ENCODE measurements around the gene SAMD7. TPM values are rescaled to one million over a fixed set of nuclear protein-coding genes. Genes with fewer than 3 reads are reported as not detected.

SAMD7 gene
- total and polyA plus RNA-seq, 9 of the 15 experiments (the other 6 are each of a cell fraction or from before 2014, with no cell fraction given), result not detected

GRCh38 chr3:169891886-169892285, 19.5 kb upstream of the SAMD7 start (continued):
- TF ChIP-seq RBM22 (IDR thresholded peaks at IDR 0.05; ENCODE audit: low read depth, low read length, poor library complexity, severe bottlenecking) (no peak), MTA1 (IDR thresholded peaks at IDR 0.05; ENCODE audit: borderline replicate concordance) (no peak), NCOA4 (IDR thresholded peaks at IDR 0.05; ENCODE audit: partially characterized antibody) (no peak), ZBTB34 (CRISPR knock-in tag; IDR thresholded peaks at IDR 0.05) (no peak), GTF2A2 (tag; IDR thresholded peaks at IDR 0.05) (no peak)

GRCh38 chr3:169894110-169894509, 17.3 kb upstream of the SAMD7 start:
- ATAC-seq (no peak), FAIRE-seq (no peak), DNase-seq (ENCODE audit: extremely low read depth in 1 of 4, low spot score in 3 of 4) (peak in 1 of 4 experiments; percentile 10)
- in situ Hi-C loops (cut with MboI), result no loop called here
- H3K79me2 ChIP-seq (ENCODE audit: control insufficient read depth, insufficient read depth, low read length), result no peaks in the 10 kb centered on the region
- POLR2A ChIA-PET, result interaction anchor here (0.6 to 1.4 kb wide), 2 partner anchors 20 to 300 kb away, joined by 3 read pairs; no protein-coding TSS in a partner anchor
- H3K9me1 ChIP-seq (ENCODE audit: control insufficient read depth, insufficient read depth, low read length), result no peaks in the 10 kb centered on the region
- no TSS peak for BruUV-seq (replicated peaks)
- H3K27ac ChIP-seq (ENCODE audit: extremely low read depth, low read depth, low read length), result no peak overlapping the region
- CTCF ChIA-PET (ENCODE audit: low intra/inter-chr PET ratio), result no interaction called here
- H3K27me3 ChIP-seq (ENCODE audit: control insufficient read depth in 2 of 2, insufficient read depth in 2 of 2, low read length in 2 of 2), result no peaks in the 10 kb centered on the region; a peak in 2 of 5 replicates
- no peak overlapping the region for H3K4me3 ChIP-seq
- no peaks in the 10 kb centered on the region; a peak in 1 of 5 replicates for H3K4me1 ChIP-seq (replicated peaks in 1 of 2; ENCODE audit: control insufficient read depth in 2 of 2, insufficient read depth in 2 of 2, low read length in 2 of 2)
- no peak overlapping the region for H2AFZ ChIP-seq (ENCODE audit: low read depth, low read length)
- H3K4me2 ChIP-seq (ENCODE audit: insufficient read depth, low read length), result no peak overlapping the region
- intact Hi-C loops (cut with micrococcal nuclease), result no loop called here
- TF ChIP-seq RFX1 (IDR thresholded peaks at IDR 0.05), result peak; percentile 71
- TF ChIP-seq CBFA2T3 (IDR thresholded peaks at IDR 0.05), result 0 out of 2 replicates have a peak, but pooled peaks have one; percentile 3
- no peak for TF ChIP-seq NELFE (IDR thresholded peaks at IDR 0.05; ENCODE audit: insufficient read depth, insufficient read length)
- no peaks in the 10 kb centered on the region for H3K9me3 ChIP-seq (replicated peaks; ENCODE audit: control insufficient read depth, insufficient read depth, low read depth, low read length)
- H3K36me3 ChIP-seq (ENCODE audit: control insufficient read depth, insufficient read depth, low read length), result no peaks in the 10 kb centered on the region
- no peaks in the 10 kb centered on the region for H4K20me1 ChIP-seq (replicated peaks; ENCODE audit: control insufficient read depth, insufficient read depth, low read length)
- 14% methylated on average over 7 of the region's 7 CpGs for WGBS (ENCODE audit: insufficient coverage, low coverage, missing lambda C conversion rate)
- H3K9ac ChIP-seq (ENCODE audit: insufficient read depth in 1 of 2, low read depth in 2 of 2, low read length in 2 of 2), result no peak overlapping the region

Data from K562 (cell line).